GM21515 (cell line): ENCODE data around the gene R3HDM2.
A peak's percentile ranks its signal among the peaks of the same experiment; 100 is the strongest.
"Not testable (repeated sequence)": the region's sequence is repeated elsewhere in the genome, so short reads cannot be mapped to it uniquely, and the experiment has no call there.

Experiments used
- ATAC-seq: cut with Tn5 transposase; IDR thresholded peaks from one replicate; pipeline ENCODE4 v1.9.1; 2021; ENCODE audit not compliant: unreplicated experiment

The R3HDM2 gene

DNA sequence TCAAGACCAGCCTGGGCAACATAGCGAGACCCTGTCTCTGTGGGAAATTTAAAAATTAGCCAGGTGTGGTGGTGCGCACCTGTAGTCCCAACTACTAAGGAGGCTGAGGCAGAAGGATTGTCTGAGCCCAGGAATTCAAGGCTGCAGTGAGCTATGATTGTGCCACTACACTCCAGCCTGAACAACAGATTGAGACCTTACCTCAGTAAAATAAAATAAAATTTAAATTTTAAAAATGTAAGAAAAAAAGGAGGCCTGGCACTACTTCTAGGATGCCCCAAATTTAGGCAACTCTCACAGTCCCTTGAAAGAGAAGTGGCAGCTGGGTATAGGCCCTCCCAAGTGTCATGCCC lies 23.3 kb upstream of the R3HDM2 start:
- no peak for ATAC-seq

DNA sequence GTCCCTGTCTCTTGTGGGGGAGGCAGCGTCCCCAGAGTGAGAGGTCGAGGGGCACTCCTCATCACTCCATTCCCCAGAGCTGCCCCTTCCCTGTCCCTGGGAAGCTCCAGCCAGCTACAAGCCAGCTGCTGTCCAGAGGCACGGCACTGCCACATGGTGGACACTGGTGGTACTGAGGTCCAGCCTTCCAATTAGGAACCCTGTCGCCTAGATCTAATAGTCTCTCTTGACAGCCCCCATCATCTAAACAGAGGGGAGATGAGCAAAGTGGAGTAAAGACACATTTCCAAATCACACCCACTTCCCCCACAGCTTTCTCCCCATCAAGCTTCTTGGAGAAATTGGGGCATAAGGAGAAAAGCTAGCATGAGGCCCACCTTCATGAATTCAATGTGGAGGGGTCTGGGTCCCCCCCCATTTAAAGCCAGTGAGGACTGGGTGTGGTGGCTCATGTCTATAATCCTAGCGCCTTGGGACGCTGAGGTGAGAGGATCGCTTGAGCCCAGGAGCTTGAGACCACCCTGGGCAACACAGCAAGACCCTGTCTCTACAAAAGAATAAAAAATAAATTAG lies 22.2 kb upstream of the R3HDM2 start:
- ATAC-seq: no peak

DNA sequence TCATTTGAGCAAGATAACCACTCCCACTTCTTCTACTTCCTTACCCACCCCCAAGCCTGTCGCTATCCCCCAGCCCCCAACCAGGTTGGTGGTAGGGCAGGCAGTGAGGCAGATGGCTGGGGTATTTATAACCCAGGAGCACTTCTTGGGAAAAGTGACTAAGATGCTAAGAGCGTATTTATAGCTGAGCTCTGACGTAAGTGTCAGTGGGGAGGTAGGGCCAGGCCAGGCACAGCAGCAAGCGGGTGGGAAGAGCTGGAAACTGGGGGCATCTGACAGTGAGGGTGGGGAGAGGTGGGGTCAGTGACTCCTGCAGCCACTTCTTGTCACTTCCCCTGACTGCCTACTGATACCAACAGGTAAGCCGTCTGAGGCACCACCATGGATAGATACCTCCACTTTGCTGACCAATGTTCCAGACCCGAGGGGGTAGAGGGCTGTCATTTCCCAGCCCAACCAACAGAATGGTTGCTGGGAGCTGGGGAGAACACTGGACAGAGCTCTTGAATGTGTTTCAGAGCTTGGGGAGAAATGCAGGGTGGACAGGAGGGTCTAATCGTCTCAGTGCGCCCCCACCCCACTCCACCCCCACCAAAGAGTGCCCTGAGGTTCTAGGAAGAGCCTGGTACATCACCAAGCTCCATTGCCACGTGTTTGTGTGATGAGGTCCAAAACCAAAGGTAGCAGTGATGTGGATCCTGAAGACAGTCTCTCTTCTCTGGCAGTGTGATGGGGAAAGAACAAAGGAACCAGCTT lies 21.5 kb upstream of the R3HDM2 start:
- no peak for ATAC-seq

- no peak for ATAC-seq
Observed at GRCh38 chr12:57451233-57451778, 20.5 kb upstream of the R3HDM2 start.

- ATAC-seq: no peak
Observed at GRCh38 chr12:57450057-57450456, 19.2 kb upstream of the R3HDM2 start.

DNA sequence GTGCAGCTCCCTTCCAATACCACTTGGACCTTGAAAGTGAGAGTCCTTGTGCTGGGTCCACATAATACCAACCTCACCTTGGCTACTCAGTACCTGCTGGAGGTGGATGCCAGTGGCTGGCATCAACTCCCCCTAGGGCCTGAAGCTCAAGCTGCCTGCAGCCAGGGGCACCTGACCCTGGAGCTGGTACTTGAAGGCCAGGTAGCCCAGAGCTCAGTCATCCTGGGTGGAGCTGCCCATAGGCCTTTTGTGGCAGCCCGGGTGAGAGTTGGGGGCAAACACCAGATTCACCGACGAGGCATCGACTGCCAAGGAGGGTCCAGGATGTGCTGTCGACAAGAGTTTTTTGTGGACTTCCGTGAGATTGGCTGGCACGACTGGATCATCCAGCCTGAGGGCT lies 18.5 kb upstream of the R3HDM2 start:
- ATAC-seq: no peak

DNA sequence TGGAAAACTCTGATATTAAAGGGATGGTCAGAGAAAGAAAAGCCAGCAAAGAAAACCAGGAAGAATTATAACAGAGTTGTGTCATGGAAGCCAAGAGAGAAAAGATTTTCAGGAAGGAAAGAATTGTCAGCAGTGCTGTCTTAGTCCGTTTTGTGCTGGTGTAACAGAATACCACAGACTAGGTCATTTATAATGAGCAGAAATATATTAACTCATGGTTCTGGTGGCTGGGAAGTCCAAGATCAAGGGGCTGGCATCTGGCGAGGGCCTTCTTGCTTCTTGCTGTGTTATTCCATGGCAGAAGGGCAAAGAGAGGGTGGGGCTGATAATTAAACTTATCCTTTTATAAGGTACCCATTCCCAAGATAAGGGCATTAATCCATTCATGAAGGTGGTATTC lies 17.8 kb upstream of the R3HDM2 start:
- ATAC-seq: no peak

- no peak for ATAC-seq
Observed at GRCh38 chr12:57446292-57446960, 15.6 kb upstream of the R3HDM2 start.

DNA sequence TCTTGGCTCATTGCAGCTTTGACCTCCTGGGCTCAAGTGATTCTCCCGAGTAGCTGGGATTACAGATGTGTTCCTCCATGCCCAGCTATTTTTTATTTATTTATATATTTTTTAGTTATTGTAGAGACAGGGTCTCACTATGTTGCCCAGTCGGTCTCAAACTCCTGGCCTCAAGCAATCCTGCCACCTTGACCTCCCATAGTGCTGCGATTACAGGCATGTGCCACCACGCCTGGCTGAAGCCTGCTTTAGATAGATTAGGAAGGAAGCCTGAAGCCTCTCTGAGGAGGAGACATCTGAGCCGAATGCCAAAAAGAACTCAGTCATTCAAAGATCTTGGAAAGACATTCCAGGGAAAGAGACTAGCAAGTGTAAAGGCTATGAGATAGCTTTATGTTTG lies 13.9 kb upstream of the R3HDM2 start:
- no peak for ATAC-seq

GRCh38 chr12:57444337-57444736 lies 13.5 kb upstream of the R3HDM2 start:
- not testable (repeated sequence) for ATAC-seq

DNA sequence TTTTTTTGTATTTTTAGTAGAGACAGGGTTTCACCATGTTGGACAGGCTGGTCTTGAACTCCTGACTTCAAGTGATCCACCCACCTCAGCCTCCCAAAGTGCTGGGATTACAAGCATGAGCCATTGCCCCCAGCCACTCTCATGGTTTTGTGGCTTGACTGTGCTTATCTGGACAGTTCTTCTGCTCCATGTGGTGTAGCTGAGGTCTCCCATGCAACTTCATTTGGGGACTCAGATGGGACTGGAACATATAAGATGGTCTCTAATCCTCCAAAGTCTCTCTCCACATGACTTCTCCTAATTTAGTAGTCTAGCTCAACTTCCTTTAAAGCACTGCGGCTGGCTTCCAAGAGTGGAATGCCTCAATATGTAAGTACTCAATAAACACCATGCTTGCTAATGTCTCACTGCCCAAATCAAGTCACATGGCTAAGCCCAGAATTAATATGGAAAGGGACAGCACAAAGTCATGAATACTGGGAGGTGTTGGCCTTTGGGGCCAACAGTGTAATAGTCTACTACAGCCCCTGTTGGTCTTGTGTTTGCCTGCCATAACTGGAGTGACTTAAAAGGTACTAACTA lies 11.1 kb upstream of the R3HDM2 start:
- no peak for ATAC-seq

DNA sequence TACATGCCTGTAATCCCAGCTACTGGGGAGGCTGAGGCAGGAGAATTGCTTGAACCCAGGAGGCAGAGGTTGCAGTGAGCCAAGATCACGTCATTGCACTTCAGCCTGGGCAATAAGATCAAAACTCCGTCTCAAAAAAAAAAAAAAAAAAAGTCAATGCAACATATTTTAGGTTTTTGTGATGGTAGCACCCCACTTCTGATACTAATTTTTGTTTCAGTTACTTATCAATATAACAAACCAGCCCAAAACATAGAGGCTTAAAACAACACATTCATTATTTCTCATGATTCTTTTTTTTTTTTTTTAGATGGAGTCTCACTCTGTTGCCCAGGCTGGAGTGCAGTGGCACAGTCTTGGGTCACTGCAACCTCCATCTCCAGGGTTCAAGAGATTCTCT lies 10.6 kb upstream of the R3HDM2 start:
- not testable (repeated sequence) for ATAC-seq

- no peak for ATAC-seq
Observed at GRCh38 chr12:57439762-57440266, 9.0 kb upstream of the R3HDM2 start.

DNA sequence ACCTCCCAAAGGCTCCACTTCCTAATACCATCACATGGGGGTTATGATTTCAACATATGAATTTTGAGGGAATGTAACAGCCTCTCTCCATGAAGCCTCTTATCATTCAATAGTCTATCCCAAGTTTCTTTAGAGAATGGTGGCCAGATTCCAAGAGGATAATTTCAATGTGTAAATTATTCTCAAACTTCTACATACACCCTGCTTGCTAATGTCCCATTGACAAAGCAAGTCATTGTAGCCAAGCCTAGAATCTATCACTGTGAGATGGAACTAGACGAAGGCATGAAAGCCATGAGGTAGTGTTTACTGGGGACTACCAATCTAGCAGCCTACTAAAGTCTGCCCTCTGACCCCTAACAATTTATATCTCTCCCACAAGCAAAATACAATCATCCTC lies 7.6 kb upstream of the R3HDM2 start:
- ATAC-seq: no peak

GRCh38 chr12:57435293-57435692 lies 4.5 kb upstream of the R3HDM2 start:
- no peak for ATAC-seq

- ATAC-seq: no peak
Observed at GRCh38 chr12:57434517-57435223, 3.8 kb upstream of the R3HDM2 start, which contains the start of gene INHBC. TSS of gene INHBC (plus strand) at chr12:57434784. CDS start at chr12:57434887, 103 bp downstream.

DNA sequence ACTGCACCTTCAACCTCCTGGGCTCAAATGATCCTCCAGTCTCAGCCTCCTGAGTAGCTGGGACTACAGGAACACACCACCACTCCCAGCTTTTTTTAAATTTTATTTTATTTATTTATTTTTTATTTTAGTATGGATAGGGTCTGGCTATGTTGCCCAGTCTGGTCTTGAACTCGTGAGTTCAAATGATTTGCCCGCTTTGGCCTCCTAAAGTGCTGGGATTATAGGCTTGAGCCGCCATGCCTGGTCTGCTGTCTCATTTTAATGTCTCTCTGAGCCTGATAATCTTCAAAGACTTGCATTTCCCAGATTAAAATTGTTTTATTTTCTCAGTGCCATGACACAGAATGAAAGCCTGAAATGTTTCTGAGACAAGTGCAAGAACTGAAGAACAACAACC lies 2.5 kb upstream of the R3HDM2 start:
- ATAC-seq: no peak

DNA sequence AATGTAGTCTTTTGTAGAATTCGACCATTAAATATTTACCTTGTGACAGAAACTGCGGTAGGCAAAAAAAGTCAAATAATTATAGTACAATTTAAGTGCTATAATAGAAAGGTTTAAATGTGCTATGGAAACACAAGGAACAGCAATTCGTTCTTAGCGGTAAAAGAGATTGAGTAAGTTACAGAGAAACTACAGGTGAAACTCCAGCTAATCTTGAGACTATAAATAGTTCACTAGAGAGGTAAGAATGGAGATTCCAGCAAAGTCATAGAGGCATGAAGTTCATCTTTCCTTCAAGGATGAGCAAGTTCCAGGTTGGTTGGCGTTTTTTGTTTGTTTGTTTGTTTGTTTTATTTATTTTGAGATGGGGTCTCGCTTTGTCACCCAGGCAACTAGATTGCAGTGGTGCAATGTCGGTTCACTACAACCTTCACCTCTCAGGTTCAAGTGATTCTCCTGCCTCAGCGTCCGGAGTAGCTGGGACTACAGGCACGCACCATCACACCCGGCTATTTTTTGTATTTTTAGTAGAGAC lies 878 bp upstream of the R3HDM2 start:
- no peak for ATAC-seq

- peak; percentile 50 for ATAC-seq
Observed at GRCh38 chr12:57430112-57430930, 522 bp downstream of the R3HDM2 start.
